Measurements from ENCODE around the gene WBP4.

DNA sequence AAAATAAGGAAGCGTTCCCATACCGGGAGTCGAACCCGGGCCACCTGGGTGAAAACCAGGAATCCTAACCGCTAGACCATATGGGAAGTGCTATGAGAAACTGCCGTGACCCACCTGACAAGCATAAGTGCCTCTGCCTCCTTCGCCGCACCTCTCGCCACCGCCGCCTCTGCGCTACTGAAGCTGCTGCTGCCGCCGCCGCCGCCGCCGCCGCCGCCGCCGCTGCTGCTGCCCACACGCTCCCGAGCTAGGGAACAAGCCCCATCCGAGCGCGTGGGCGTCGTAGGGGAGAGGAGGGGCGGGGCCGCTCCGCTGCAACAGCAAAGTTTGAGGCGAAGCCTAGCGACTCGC lies 610 bp upstream of the WBP4 start:
- TF ChIP-seq, protein P1, sequence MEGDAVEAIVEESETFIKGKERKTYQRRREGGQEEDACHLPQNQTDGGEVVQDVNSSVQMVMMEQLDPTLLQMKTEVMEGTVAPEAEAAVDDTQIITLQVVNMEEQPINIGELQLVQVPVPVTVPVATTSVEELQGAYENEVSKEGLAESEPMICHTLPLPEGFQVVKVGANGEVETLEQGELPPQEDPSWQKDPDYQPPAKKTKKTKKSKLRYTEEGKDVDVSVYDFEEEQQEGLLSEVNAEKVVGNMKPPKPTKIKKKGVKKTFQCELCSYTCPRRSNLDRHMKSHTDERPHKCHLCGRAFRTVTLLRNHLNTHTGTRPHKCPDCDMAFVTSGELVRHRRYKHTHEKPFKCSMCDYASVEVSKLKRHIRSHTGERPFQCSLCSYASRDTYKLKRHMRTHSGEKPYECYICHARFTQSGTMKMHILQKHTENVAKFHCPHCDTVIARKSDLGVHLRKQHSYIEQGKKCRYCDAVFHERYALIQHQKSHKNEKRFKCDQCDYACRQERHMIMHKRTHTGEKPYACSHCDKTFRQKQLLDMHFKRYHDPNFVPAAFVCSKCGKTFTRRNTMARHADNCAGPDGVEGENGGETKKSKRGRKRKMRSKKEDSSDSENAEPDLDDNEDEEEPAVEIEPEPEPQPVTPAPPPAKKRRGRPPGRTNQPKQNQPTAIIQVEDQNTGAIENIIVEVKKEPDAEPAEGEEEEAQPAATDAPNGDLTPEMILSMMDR (IDR thresholded peaks at IDR 0.05): peak in 1 of 4 experiments; percentile 0
- no peak for TF ChIP-seq POLR2A (IDR thresholded peaks at IDR 0.05)

All from uterus (tissue), 2 donors.